Kidney epithelial cell (primary cell): ENCODE data around the gene BCAM. TPM values are rescaled to one million over a fixed set of nuclear protein-coding genes. Genes with fewer than 3 reads are reported as not detected.

Experiments
- DNase-seq: peaks from one replicate; pipeline ENCODE4 v3.0.0-alpha.2; 2010; ENCODE audit warnings: low read depth
- H3K27me3 ChIP-seq: 2 replicates; pipeline ENCODE4 v1.6.0; 2011; ENCODE audit warnings: low read length; ENCODE audit not compliant: control insufficient read depth, insufficient read depth
- H3K36me3 ChIP-seq: 2 replicates; pipeline ENCODE4 v1.5.1; 2011; ENCODE audit warnings: low read length; ENCODE audit not compliant: control insufficient read depth, insufficient read depth
- H3K4me3 ChIP-seq: 2 replicates; pipeline ENCODE4 v1.5.1; 2011; ENCODE audit warnings: low read depth, mild to moderate bottlenecking, control low read depth, low read length
- total RNA-seq: library from RNA; depleted of rRNA; stranded (reverse); fragments of >200 nt; gene quantifications from 2 replicates; pipeline ENCODE4 v1.2.3, GENCODE V29; 2015
- TF ChIP-seq, protein P1 (sequence below): IDR thresholded peaks from 2 replicates; pipeline ENCODE4 v1.5.1; 2011; ENCODE audit warnings: mild to moderate bottlenecking, moderate library complexity, low read length, control low read depth, inconsistent platforms; ENCODE audit not compliant: insufficient read depth, poor library complexity, severe bottlenecking

Gene BCAM
- total RNA-seq, 1 donor from 2014 or later = 27.6 TPM

DNA sequence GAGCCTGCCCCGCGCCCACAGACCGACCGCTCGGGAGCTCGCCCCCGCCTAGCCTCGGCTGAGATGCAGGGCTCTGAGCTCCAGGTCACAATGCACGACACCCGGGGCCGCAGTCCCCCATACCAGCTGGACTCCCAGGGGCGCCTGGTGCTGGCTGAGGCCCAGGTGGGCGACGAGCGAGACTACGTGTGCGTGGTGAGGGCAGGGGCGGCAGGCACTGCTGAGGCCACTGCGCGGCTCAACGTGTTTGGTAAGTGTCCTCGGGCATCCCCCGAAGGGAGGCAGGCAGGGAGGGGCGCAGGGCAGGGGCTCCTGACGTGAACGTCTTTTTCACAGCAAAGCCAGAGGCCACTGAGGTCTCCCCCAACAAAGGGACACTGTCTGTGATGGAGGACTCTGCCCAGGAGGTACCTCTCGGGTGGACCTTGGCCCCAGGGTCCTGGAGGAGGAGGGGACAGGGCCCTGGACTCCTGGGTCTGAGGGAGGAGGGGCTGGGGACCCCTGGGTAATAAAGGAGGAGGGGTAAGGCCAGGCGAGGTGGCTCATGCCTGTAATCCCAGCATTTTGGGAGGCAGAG is 3.3 kb downstream of the BCAM start:
- no peak for DNase-seq
- TF ChIP-seq, protein P1, sequence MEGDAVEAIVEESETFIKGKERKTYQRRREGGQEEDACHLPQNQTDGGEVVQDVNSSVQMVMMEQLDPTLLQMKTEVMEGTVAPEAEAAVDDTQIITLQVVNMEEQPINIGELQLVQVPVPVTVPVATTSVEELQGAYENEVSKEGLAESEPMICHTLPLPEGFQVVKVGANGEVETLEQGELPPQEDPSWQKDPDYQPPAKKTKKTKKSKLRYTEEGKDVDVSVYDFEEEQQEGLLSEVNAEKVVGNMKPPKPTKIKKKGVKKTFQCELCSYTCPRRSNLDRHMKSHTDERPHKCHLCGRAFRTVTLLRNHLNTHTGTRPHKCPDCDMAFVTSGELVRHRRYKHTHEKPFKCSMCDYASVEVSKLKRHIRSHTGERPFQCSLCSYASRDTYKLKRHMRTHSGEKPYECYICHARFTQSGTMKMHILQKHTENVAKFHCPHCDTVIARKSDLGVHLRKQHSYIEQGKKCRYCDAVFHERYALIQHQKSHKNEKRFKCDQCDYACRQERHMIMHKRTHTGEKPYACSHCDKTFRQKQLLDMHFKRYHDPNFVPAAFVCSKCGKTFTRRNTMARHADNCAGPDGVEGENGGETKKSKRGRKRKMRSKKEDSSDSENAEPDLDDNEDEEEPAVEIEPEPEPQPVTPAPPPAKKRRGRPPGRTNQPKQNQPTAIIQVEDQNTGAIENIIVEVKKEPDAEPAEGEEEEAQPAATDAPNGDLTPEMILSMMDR = no peak
- H3K36me3 ChIP-seq = no peaks in the 10 kb centered on the region
- no peak overlapping the region for H3K4me3 ChIP-seq
- H3K27me3 ChIP-seq = no peaks in the 10 kb centered on the region

DNA sequence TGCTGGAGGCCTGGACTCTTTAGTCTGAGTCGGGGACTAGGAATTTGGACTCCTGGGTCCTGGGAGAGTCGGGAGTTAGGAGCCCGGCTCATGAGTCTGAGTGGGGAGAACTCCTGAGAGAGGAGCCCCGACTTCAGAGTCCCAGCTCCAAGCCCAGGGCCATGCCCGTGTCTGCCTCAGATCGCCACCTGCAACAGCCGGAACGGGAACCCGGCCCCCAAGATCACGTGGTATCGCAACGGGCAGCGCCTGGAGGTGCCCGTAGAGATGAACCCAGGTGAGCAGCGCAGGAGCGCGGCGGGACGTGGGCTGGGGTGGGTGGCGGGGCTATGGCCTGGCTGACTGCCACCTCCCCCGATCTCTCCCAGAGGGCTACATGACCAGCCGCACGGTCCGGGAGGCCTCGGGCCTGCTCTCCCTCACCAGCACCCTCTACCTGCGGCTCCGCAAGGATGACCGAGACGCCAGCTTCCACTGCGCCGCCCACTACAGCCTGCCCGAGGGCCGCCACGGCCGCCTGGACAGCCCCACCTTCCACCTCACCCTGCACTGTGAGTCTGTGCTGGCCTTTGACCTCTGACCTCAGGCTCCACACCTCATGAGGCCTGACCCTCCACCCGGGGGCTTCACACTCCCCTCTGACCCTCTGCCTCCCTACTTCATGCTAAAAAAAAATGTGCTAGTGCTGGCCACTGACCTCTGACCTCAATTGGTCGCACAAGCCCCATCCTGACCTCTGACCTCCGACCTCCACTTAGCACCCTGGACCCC is 4.4 kb downstream of the BCAM start:
- H3K4me3 ChIP-seq = no peak overlapping the region
- TF ChIP-seq, protein P1 = peak; percentile 30
- no peaks in the 10 kb centered on the region for H3K36me3 ChIP-seq
- H3K27me3 ChIP-seq = no peaks in the 10 kb centered on the region
- DNase-seq = no peak

DNA sequence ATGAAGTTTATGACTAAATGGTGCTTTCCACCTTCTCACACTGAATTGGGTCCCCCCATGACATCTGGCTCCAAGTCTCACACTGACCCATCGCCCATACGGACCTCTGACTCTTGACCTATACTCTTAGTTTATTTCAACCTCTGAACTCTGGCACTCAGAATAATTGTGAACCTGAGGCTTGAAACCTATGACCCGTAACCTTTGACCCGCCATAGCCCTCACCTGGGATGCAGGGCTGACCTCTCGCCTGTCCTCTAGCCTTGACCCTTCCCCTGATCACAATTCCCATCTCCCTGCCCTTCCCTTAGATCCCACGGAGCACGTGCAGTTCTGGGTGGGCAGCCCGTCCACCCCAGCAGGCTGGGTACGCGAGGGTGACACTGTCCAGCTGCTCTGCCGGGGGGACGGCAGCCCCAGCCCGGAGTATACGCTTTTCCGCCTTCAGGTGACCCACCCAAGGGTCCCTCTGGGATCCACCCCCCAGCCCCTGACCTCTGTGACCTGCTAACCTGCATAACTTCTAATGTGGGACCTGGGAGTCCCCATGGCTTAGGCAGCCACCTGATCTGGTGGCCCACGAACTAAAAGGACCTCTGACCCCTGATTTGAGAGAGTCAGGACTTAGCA is 5.1 kb downstream of the BCAM start:
- no peaks in the 10 kb centered on the region for H3K36me3 ChIP-seq
- TF ChIP-seq, protein P1 = no peak
- no peak overlapping the region for H3K4me3 ChIP-seq
- no peaks in the 10 kb centered on the region for H3K27me3 ChIP-seq
- DNase-seq = no peak

DNA sequence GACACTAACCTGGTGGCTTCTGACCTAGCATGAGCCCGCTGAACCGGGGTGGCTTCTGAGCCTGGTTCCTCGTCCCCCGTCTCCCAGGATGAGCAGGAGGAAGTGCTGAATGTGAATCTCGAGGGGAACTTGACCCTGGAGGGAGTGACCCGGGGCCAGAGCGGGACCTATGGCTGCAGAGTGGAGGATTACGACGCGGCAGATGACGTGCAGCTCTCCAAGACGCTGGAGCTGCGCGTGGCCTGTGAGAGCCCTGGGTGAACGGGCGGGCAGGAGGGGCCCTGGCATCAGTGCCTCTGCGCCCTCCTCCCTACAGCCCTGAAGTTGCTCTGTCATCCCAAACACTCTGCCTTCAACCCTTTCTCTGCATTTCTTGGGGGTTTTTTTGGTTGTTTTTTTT is 5.6 kb downstream of the BCAM start:
- TF ChIP-seq, protein P1 = no peak
- DNase-seq = no peak
- H3K27me3 ChIP-seq = no peaks in the 10 kb centered on the region
- no peak overlapping the region for H3K4me3 ChIP-seq
- no peaks in the 10 kb centered on the region for H3K36me3 ChIP-seq

DNA sequence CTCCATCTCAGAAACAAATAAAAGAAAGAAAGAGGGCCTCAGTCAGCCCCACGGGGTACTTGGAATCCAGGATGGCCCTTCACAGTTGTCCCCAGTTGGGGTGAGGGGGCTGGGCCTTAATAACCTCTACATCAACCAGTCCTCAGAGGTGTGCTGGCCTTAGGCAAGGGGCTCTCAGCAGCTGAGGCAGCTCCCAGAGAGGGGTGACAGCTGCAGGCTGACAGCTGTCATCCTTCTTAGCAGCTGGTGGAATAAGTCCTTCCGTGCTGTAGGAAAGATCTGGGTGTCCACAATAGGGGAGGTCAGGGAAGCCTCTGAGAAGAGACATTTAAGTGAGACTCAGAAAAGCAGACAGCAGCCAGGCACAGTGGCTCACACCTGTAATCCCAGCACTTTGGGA is 7.4 kb downstream of the BCAM start:
- Histone ChIP-seq H3K36me3 (no peaks in the 10 kb centered on the region), H3K4me3 (no peak overlapping the region), H3K27me3 (no peaks in the 10 kb centered on the region)
- TF ChIP-seq, protein P1 = no peak
- DNase-seq = no peak
